ENCODE results near the gene ST6GAL2.

The ST6GAL2 gene

DNA sequence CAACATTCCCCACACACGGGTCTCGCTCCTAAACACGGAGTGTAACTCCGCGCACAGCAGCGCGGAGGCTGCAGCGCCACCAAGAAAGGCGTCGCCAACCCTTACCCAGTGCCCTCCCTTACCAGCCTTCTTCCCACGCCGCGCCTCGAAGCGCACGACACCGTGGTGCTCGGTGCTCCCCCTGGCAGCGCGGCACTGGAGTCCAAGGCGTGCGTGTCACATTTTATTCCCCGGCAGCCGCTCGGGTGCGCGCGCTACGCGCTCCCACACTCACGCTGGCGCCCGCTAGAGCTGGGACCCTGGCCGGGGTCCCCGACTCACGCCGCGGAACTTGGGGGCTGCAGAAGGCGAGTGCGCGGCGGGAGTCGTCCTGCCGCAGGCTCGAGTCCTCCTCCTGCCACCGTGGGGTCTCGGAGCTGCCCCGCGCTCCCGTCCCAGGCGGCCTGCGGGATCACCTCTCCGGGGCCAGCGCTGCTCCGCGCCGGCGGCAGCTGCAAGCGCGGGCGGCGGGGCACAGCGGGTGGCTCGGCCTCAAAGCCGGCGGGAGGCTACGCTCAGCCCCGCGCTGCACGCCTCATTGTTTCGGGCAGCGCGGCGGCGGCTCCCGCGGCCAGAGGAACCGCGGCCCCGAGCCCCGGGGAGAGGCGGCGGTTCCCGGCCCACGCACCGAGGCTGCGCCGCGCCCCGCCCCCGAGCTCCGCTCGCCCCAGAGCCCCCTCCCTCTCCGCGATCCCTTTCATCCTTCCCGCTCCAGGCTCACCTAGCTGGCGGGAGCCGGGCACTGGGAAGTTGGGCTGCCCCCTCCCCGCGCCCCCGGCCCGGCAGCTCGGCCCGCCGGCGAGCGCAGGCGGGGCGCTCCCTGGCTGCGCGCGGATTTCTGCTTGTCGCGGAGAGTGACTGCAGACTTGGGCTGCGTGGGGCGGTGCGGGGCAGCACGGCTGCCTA is at the start of gene ST6GAL2:
Gene ST6GAL2 (minus strand): TSS at position 197 of the 945 bp plus-strand sequence. CDS start 42,190 bp downstream, outside the sequence.
- DNase-seq (ENCODE audit: low read depth, low spot score), result no peak

DNA sequence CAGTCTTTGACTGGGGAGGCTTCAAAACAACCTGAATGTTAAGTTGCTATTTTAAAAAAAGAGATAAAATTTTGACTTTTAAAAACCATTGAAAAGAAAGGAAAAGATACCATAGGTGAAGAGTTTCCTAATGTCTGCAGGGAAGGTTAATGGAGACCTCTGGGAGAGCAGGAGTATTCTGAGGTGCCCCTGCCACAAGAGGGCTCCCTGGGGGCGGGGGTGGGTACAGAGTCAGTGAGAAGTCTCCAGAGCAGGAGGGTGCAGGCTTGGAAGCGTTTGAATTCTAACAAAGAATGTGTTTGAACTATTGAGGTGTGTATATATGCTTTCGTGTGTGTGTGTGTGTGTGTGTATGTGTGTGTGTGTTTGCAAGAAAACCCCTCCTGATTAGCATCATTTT is 46.7 kb upstream of the ST6GAL2 start:
- no peak for DNase-seq (ENCODE audit: low read depth, low spot score)

DNA sequence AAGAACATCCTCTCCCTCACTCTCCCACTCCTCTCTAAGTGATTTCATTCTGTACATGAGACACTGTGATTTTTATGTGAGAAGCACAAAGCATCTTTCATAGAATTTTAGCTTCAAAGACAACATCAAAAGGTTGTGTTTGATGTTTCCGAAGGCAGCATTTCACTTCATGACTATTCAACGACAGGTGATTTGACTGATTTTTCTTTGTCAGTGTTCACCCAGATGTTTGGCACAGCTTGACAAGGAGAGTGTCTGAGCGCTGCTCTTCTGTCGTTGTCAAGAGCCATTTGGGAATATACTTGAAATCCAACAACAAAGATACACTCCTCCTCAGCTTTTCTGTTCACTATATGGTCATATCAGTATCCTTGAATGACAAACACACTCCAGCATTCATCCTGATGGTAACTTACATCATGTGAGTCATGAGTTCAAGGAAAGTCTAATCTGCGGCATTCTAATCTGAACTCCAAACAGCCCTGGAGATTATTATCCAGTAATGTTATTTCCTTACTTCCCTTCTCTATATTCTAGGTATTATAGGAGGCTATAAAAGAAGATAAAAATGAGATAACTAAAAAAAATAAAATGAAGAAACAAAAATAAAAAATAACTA is 45.9 kb upstream of the ST6GAL2 start:
- no peak for DNase-seq (ENCODE audit: low read depth, low spot score)

- no peak for DNase-seq (ENCODE audit: low read depth, low spot score)
Measured at GRCh38 chr2:106921451-106921850, 35.5 kb upstream of the ST6GAL2 start.

GRCh38 chr2:106919012-106919411 is 33.0 kb upstream of the ST6GAL2 start:
- DNase-seq (ENCODE audit: low read depth, low spot score), result no peak

DNA sequence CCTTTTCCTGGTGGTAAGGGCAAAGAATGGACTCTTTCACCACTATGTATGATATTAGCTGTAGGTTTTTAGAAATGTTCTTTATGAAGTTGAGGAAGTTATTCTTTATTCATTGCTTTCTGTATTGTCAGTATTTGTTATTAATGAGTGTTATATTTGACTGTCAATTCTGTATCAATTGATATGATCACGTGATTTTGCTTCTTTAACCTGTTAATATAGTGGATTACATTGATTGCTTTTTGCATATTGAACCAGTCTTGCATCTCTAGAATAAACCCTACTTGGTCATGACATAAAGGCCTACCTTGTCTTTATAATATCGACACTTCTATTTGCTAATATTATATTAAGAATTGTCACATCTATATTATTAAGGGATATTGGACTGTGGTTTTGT is 18.3 kb upstream of the ST6GAL2 start:
- no peak for DNase-seq (ENCODE audit: low read depth, low spot score)

GRCh38 chr2:106899786-106900530 is 14.0 kb upstream of the ST6GAL2 start:
- DNase-seq (ENCODE audit: low read depth, low spot score), result no peak

GRCh38 chr2:106894545-106894944 is 8.6 kb upstream of the ST6GAL2 start:
- DNase-seq (ENCODE audit: low read depth, low spot score), result no peak

GRCh38 chr2:106892048-106892447 is 6.1 kb upstream of the ST6GAL2 start:
- no peak for DNase-seq (ENCODE audit: low read depth, low spot score)

- no peak for DNase-seq (ENCODE audit: low read depth, low spot score)
Measured at GRCh38 chr2:106890606-106891005, 4.6 kb upstream of the ST6GAL2 start.

GRCh38 chr2:106886916-106887758 is 1.2 kb upstream of the ST6GAL2 start:
- no peak for DNase-seq (ENCODE audit: low read depth, low spot score)

DNA sequence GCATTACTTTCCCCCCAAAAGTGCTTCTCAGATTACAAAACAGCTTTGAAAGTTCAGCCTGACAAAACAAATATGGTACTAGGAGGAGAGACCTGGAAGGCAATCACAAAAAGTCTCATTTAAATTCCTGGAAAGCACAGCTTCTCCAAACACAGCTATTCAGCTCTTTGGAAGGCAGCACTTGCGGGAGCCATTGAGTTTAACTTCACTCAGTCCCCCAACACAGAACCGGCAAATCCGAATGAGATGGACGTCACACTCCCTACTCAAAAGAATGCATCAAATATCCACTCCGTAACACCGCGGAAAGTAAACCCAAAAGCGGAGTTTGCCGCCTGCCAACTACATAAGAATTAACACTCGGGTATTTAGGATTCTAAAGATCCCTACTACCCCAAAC is 638 bp downstream of the ST6GAL2 start:
- no peak for DNase-seq (ENCODE audit: low read depth, low spot score)

DNA sequence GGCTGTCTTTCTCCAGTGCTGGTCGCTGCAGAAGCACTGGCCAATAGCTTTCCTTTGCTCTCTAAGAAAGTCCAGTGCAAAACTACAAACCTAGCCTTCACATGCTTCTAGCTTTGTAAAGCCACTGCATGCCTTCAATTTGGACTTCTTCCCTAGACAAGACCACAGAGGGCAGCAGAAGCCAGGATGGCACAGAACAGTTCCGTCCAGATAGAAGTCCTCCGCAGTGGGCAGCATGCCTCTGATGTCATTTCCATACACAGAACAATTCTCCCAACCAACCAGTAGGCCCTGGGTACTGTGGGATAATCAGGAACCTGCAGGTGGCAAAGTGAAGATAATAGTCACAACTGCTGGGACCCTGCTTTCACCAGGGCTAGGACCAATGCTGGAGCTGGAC is 3.3 kb downstream of the ST6GAL2 start:
- DNase-seq (ENCODE audit: low read depth, low spot score), result no peak

GRCh38 chr2:106878206-106878605 is 7.8 kb downstream of the ST6GAL2 start:
- DNase-seq (ENCODE audit: low read depth, low spot score), result no peak

GRCh38 chr2:106876699-106877098 is 9.3 kb downstream of the ST6GAL2 start:
- DNase-seq (ENCODE audit: low read depth, low spot score), result no peak

- no peak for DNase-seq (ENCODE audit: low read depth, low spot score)
Measured at GRCh38 chr2:106869512-106870275, 16.3 kb downstream of the ST6GAL2 start.

DNA sequence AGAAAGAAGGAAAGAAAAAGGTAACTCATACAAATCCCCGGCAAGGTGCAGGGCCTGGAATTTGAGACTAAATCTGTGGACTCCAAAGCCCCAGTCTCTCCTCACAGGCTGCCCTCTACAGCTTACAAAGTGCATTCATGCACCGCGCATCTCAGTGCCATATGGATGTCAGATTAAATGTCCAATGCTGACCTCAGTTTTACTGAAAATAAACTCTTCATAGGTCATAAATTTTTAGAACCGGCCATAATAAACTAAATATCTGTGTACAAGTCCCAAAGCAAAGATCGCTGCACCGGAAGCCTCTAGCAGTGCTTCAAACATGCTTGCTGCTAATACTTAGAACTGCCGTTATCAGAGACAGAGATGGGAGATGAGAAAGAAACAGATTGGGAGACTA is 17.7 kb downstream of the ST6GAL2 start:
- DNase-seq (ENCODE audit: low read depth, low spot score), result no peak

- no peak for DNase-seq (ENCODE audit: low read depth, low spot score)
Measured at GRCh38 chr2:106867196-106867953, 18.6 kb downstream of the ST6GAL2 start.

DNA sequence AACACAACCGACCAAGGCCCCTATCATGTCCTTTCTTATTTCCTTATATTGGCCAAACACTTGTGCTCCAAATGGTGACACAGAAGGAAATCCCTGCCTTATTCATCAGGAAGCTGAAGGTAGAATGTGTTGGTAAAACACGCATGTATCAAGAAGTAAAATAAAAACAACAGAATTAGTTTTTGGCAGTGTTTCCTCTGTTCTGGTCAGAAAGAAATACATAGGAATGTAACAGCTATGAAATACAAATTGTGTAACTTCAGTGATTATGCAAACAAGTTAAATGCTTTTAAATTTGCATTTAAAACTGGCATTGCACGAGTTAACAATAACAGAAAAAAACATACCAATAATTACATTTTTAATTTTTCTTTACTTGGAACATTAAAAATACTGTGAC is 19.3 kb downstream of the ST6GAL2 start:
- DNase-seq (ENCODE audit: low read depth, low spot score), result no peak

DNA sequence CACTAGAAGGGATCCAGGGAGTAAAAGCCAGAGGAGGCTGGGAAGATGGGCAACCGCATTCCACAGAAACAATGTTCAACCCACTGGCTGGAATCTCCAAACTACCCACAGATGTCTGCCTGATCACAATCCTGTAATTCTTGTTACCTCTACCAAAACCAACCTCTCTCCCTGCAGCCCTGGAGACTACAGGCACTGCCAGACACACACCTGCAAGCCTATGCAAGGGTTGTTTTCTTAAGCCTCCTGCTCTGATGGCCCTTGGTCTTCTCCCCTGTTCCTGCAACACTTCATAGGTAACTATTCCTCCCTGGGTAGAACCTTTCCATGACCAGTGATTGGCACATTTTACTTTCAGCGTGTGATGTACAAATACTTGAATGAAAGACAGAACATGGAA is 21.9 kb downstream of the ST6GAL2 start:
- no peak for DNase-seq (ENCODE audit: low read depth, low spot score)

Measured in activated CD4-positive, CD25-positive, alpha-beta regulatory T cell treated with anti-CD3 and anti-CD28 coated beads, Interleukin-2, amount 50 U/mL, for 16 hours (primary cell).